ENCODE measurements around the gene MKS1.

GRCh38 chr17:58227733-58228132 lies 8.7 kb upstream of the MKS1 start:
- TF ChIP-seq CTCF (IDR thresholded peaks at IDR 0.05) (no peak), POLR2A (IDR thresholded peaks at IDR 0.05) (no peak), POLR2AphosphoS5 (IDR thresholded peaks at IDR 0.05) (no peak)

All from breast epithelium (tissue), 3 donors.